ENCODE data around the gene SORCS3.

- TF ChIP-seq CTCF (IDR thresholded peaks at IDR 0.05 in 4 of 5, conservative IDR thresholded peaks at IDR 0.05 in 1 of 5) (no peak), POLR2A (IDR thresholded peaks at IDR 0.05) (no peak)
Measured at GRCh38 chr10:104928734-104929133, 287.6 kb downstream of the SORCS3 start.
